ENCODE measurements around the gene ITGAV. TPM values are rescaled to one million over a fixed set of nuclear protein-coding genes. Genes with fewer than 3 reads are reported as not detected.

Gene ITGAV
- total and polyA plus RNA-seq, 2 donors from 2014 or later, result 26.3 to 99.0 TPM

GRCh38 chr2:186716004-186716403 lies 126.1 kb downstream of the ITGAV start:
- TF ChIP-seq CTCF (IDR thresholded peaks at IDR 0.05; ENCODE audit: borderline replicate concordance, extremely low read depth, insufficient read depth), result no peak
- H3K4me3 ChIP-seq (ENCODE audit: low read length in 3 of 3), result no peak overlapping the region

DNA sequence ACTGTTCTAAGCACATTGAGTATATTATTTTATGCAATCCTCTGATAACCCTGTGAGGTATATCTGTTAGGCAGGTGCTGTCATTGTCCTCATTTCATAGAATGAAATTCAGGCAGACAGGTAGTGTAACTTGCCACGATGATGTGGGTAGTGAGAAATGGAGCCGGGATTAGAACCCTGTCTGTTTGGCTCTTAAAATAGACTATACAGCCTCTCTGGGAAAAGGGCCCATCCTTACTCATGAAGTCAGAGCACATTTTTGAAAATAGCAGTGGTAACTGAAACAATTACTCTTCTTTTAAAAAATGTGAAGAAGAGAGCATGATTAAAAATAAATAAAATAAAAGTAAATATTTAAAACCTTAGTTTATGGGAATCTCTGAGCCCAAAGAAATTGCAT lies 127.0 kb downstream of the ITGAV start:
- Histone ChIP-seq H3K9me3 (ENCODE audit: control insufficient read depth in 2 of 3, insufficient read depth in 1 of 3, low read length in 3 of 3) (no peaks in the 10 kb centered on the region), H3K4me3 (ENCODE audit: low read length in 3 of 3) (no peak overlapping the region), H3K27ac (ENCODE audit: low read depth in 2 of 2, low read length in 2 of 2) (no peak overlapping the region), H3K27me3 (ENCODE audit: control insufficient read depth, insufficient read depth, low read length) (no peaks in the 10 kb centered on the region), H3K4me1 (ENCODE audit: control insufficient read depth in 2 of 3, insufficient read depth in 2 of 3, low read depth in 1 of 3, low read length in 3 of 3) (no peaks in the 10 kb centered on the region), H3K36me3 (ENCODE audit: control insufficient read depth in 2 of 3, insufficient read depth in 3 of 3, low read length in 3 of 3) (no peaks in the 10 kb centered on the region), H3K9ac (ENCODE audit: low read length in 3 of 3) (no peak overlapping the region)
- intact Hi-C loops (cut with DNase I), result no loop called here
- TF ChIP-seq CTCF (IDR thresholded peaks at IDR 0.05; ENCODE audit: borderline replicate concordance, extremely low read depth, insufficient read depth), result no peak
- DNase-seq (no peak), FAIRE-seq (no peak)

More at GRCh38 chr2:186716004-186716403, 126.1 kb downstream of the ITGAV start:
- Histone ChIP-seq H3K27me3 (ENCODE audit: control insufficient read depth, insufficient read depth, low read length) (no peaks in the 10 kb centered on the region), H3K9me3 (ENCODE audit: control insufficient read depth in 2 of 3, insufficient read depth in 1 of 3, low read length in 3 of 3) (no peaks in the 10 kb centered on the region), H3K4me1 (ENCODE audit: control insufficient read depth in 2 of 3, insufficient read depth in 2 of 3, low read depth in 1 of 3, low read length in 3 of 3) (no peaks in the 10 kb centered on the region), H3K36me3 (ENCODE audit: control insufficient read depth in 2 of 3, insufficient read depth in 3 of 3, low read length in 3 of 3) (no peaks in the 10 kb centered on the region), H3K27ac (ENCODE audit: low read depth in 2 of 2, low read length in 2 of 2) (no peak overlapping the region), H3K9ac (ENCODE audit: low read length in 3 of 3) (no peak overlapping the region)
- DNase-seq (no peak), FAIRE-seq (no peak)
- intact Hi-C loops (cut with DNase I), result no loop called here

GRCh38 chr2:186717320-186718007 lies 127.6 kb downstream of the ITGAV start:
- intact Hi-C loops (cut with DNase I), result no loop called here
- Histone ChIP-seq H3K27ac (ENCODE audit: low read depth in 2 of 2, low read length in 2 of 2) (no peak overlapping the region), H3K9ac (ENCODE audit: low read length in 3 of 3) (no peak overlapping the region), H3K27me3 (ENCODE audit: control insufficient read depth, insufficient read depth, low read length) (no peaks in the 10 kb centered on the region), H3K36me3 (ENCODE audit: control insufficient read depth in 2 of 3, insufficient read depth in 3 of 3, low read length in 3 of 3) (no peaks in the 10 kb centered on the region), H3K4me1 (ENCODE audit: control insufficient read depth in 2 of 3, insufficient read depth in 2 of 3, low read depth in 1 of 3, low read length in 3 of 3) (no peaks in the 10 kb centered on the region), H3K4me3 (ENCODE audit: low read length in 3 of 3) (no peak overlapping the region), H3K9me3 (ENCODE audit: control insufficient read depth in 2 of 3, insufficient read depth in 1 of 3, low read length in 3 of 3) (no peaks in the 10 kb centered on the region)
- no peak for FAIRE-seq
- no peak for DNase-seq
- TF ChIP-seq CTCF (IDR thresholded peaks at IDR 0.05; ENCODE audit: borderline replicate concordance, extremely low read depth, insufficient read depth), result no peak

DNA sequence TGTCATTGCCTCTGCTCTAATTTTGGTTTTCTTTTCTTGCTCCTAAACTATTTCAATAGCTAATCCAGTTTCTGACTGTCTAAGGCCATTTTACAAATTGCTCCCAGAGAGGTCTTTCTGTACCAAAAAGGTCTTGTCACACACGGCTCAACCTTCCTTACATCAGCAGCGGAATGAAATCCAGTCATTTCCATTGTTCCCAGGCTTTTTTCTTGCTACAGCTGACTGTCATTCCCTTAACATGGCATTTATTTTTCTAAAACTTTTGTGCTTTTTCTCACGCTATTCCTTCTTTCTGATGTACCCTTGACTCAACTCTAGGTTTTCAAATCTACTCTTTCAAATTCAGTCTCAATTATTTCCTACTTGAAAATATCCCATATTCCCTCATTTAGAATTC lies 128.3 kb downstream of the ITGAV start:
- intact Hi-C loops (cut with DNase I), result no loop called here
- Histone ChIP-seq H3K36me3 (ENCODE audit: control insufficient read depth in 2 of 3, insufficient read depth in 3 of 3, low read length in 3 of 3) (no peaks in the 10 kb centered on the region), H3K4me3 (ENCODE audit: low read length in 3 of 3) (no peak overlapping the region), H3K9ac (ENCODE audit: low read length in 3 of 3) (no peak overlapping the region), H3K4me1 (ENCODE audit: control insufficient read depth in 2 of 3, insufficient read depth in 2 of 3, low read depth in 1 of 3, low read length in 3 of 3) (no peaks in the 10 kb centered on the region), H3K9me3 (ENCODE audit: control insufficient read depth in 2 of 3, insufficient read depth in 1 of 3, low read length in 3 of 3) (no peaks in the 10 kb centered on the region), H3K27me3 (ENCODE audit: control insufficient read depth, insufficient read depth, low read length) (no peaks in the 10 kb centered on the region), H3K27ac (ENCODE audit: low read depth in 2 of 2, low read length in 2 of 2) (no peak overlapping the region)
- FAIRE-seq (no peak), DNase-seq (no peak)
- no peak for TF ChIP-seq CTCF (IDR thresholded peaks at IDR 0.05; ENCODE audit: borderline replicate concordance, extremely low read depth, insufficient read depth)

Measured in kidney (tissue), 14 donors.